Ureter (tissue), 1 donor: ENCODE results near the gene IFI27. TPM values are rescaled to one million over a fixed set of nuclear protein-coding genes. Genes with fewer than 3 reads are reported as not detected.
A peak's percentile ranks its signal among the peaks of the same experiment; 100 is the strongest.
"Not testable (repeated sequence)": the region's sequence is repeated elsewhere in the genome, so short reads cannot be mapped to it uniquely, and the experiment has no call there.

Source experiments
- DNase-seq: peaks from one replicate; pipeline ENCODE4 v3.0.0-alpha.2; 2020; ENCODE audit warnings: low spot score
- total RNA-seq: library from RNA; stranded (reverse); gene quantifications from one replicate; pipeline ENCODE4 v1.2.4, GENCODE V29; 2023
- donor health status: DM: yes; HTN: yes; CAD: no.

Gene IFI27
- total RNA-seq: 62.6 TPM

- peak; percentile 53 for DNase-seq
Observed at GRCh38 chr14:94110552-94111181, at the start of gene IFI27. TSS of gene IFI27 (plus strand) at chr14:94110736.

- no peak for DNase-seq
Observed at GRCh38 chr14:94062344-94062940, 48.1 kb upstream of the IFI27 start.

GRCh38 chr14:94066089-94066676 lies 44.4 kb upstream of the IFI27 start:
- DNase-seq: no peak

- not testable (repeated sequence) for DNase-seq
Observed at GRCh38 chr14:94072076-94072475, 38.5 kb upstream of the IFI27 start.

GRCh38 chr14:94074534-94074933 lies 36.0 kb upstream of the IFI27 start:
- DNase-seq: no peak

GRCh38 chr14:94075008-94075407 lies 35.5 kb upstream of the IFI27 start:
- DNase-seq: no peak

- DNase-seq: no peak
Observed at GRCh38 chr14:94077111-94077821, 33.3 kb upstream of the IFI27 start.

- DNase-seq: no peak
Observed at GRCh38 chr14:94077823-94078222, 32.7 kb upstream of the IFI27 start.

- no peak for DNase-seq
Observed at GRCh38 chr14:94079891-94080620, 30.5 kb upstream of the IFI27 start.

- DNase-seq: peak; percentile 96
Observed at GRCh38 chr14:94080621-94081385, 29.7 kb upstream of the IFI27 start, which contains the start of the genes DDX24 and IFI27L1. TSS of gene DDX24 (minus strand) at chr14:94081202. CDS start at chr14:94079742, 1,460 bp downstream. TSS of gene IFI27L1 (plus strand) at chr14:94081310. CDS start at chr14:94096938, 15,628 bp downstream.

GRCh38 chr14:94081386-94081820 lies 29.1 kb upstream of the IFI27 start:
- no peak for DNase-seq

- no peak for DNase-seq
Observed at GRCh38 chr14:94087891-94088290, 22.6 kb upstream of the IFI27 start.

- DNase-seq: no peak
Observed at GRCh38 chr14:94088516-94088915, 22.0 kb upstream of the IFI27 start.

GRCh38 chr14:94089479-94089878 lies 21.1 kb upstream of the IFI27 start:
- no peak for DNase-seq

- DNase-seq: no peak
Observed at GRCh38 chr14:94093418-94093817, 17.1 kb upstream of the IFI27 start.

GRCh38 chr14:94097091-94097490 lies 13.4 kb upstream of the IFI27 start:
- DNase-seq: no peak

GRCh38 chr14:94098326-94098992 lies 12.1 kb upstream of the IFI27 start:
- no peak for DNase-seq

GRCh38 chr14:94099006-94099405 lies 11.5 kb upstream of the IFI27 start:
- DNase-seq: no peak

GRCh38 chr14:94100847-94101246 lies 9.7 kb upstream of the IFI27 start:
- DNase-seq: no peak

- no peak for DNase-seq
Observed at GRCh38 chr14:94101748-94102147, 8.8 kb upstream of the IFI27 start.
